ENCODE data around the gene P2RX4. TPM values are rescaled to one million over a fixed set of nuclear protein-coding genes. Genes with fewer than 3 reads are reported as not detected.
"Not testable (repeated sequence)": the region's sequence is repeated elsewhere in the genome, so short reads cannot be mapped to it uniquely, and the experiment has no call there.

The P2RX4 gene
- polyA plus RNA-seq, 3 donors = 61.8 to 87.7 (median 74.7) TPM

- Mint-ChIP-seq H3K4me3 (no peak overlapping the region), H3K27ac (no peak overlapping the region), H3K9me3 (peaks cover 3 to 6% (median 4%) of the 10 kb centered on the region in 7 donors), H3K36me3 (peaks cover 82 to 91% of the 10 kb centered on the region in 2 donors), H3K27me3 (ENCODE audit: low read depth in 3 of 3) (peaks cover 0 to 2% (median 0%) of the 10 kb centered on the region in 3 donors), H3K4me1 (peaks cover 35% of the 10 kb centered on the region)
- H3K4me1 ChIP-seq (ENCODE audit: control insufficient read depth in 1 of 2, insufficient read depth in 2 of 2, low read length in 2 of 2) = peaks cover 25 to 26% of the 10 kb centered on the region in 2 donors
- peaks cover 61 to 89% of the 10 kb centered on the region in 2 donors for H3K36me3 ChIP-seq (replicated peaks in 1 of 2; ENCODE audit: control insufficient read depth in 1 of 2, insufficient read depth in 2 of 2, low read length in 2 of 2)
- H3K9ac ChIP-seq (ENCODE audit: insufficient read depth, low read length, poor library complexity, severe bottlenecking) = no peak overlapping the region
- peaks cover 2 to 4% of the 10 kb centered on the region in 2 donors for H3K9me3 ChIP-seq (replicated peaks in 1 of 2; ENCODE audit: control insufficient read depth in 1 of 2, insufficient read depth in 1 of 2, low read length in 2 of 2)
- no peak overlapping the region for H3K4me3 ChIP-seq (replicated peaks in 1 of 3; ENCODE audit: low read depth in 2 of 3, low read length in 3 of 3)
- intact Hi-C loops (cut with micrococcal nuclease) = no loop called here
- no peak overlapping the region for H3K4me2 ChIP-seq (replicated peaks; ENCODE audit: extremely low read depth, low read length, poor library complexity, severe bottlenecking)
- WGBS (ENCODE audit: insufficient coverage) = no CpG with 5 or more reads among the region's 2 CpGs
- H3K27ac ChIP-seq (ENCODE audit: low read depth in 1 of 2, low read length in 2 of 2) = no peak overlapping the region
- no peak for DNase-seq
- H3K79me2 ChIP-seq (ENCODE audit: insufficient read depth, low read length) = no peaks in the 10 kb centered on the region
- no peak overlapping the region for H2AFZ ChIP-seq (ENCODE audit: insufficient read depth, low read depth, low read length, poor library complexity, severe bottlenecking)
- H4K20me1 ChIP-seq (ENCODE audit: insufficient read depth, low read length) = no peaks in the 10 kb centered on the region
- no peak for TF ChIP-seq CTCF (IDR thresholded peaks at IDR 0.05)
- no peaks in the 10 kb centered on the region for H3K27me3 ChIP-seq (ENCODE audit: control insufficient read depth in 2 of 2, insufficient read depth in 2 of 2, low read length in 2 of 2)
Measured at GRCh38 chr12:121162985-121163384, 46.9 kb upstream of the P2RX4 start.

- H3K27me3 ChIP-seq (ENCODE audit: control insufficient read depth in 2 of 2, insufficient read depth in 2 of 2, low read length in 2 of 2); intact Hi-C loops (cut with micrococcal nuclease): not testable (repeated sequence)
- 100% methylated on average over 1 of the region's 6 CpGs for WGBS (ENCODE audit: insufficient coverage)
Measured at GRCh38 chr12:121164839-121165238, 45.1 kb upstream of the P2RX4 start.

More at GRCh38 chr12:121164839-121165238, 45.1 kb upstream of the P2RX4 start:
- Mint-ChIP-seq H3K36me3 (peaks cover 83 to 100% of the 10 kb centered on the region in 2 donors), H3K27ac (peak overlapping the region in 1 of 7 donors; percentile 15), H3K4me1 (peaks cover 29% of the 10 kb centered on the region)
- peaks cover 74 to 97% of the 10 kb centered on the region in 2 donors for H3K36me3 ChIP-seq (replicated peaks in 1 of 2; ENCODE audit: control insufficient read depth in 1 of 2, insufficient read depth in 2 of 2, low read length in 2 of 2)
- not testable (repeated sequence) for H3K9me3 Mint-ChIP-seq; H3K4me3 ChIP-seq (replicated peaks in 1 of 3; ENCODE audit: low read depth in 2 of 3, low read length in 3 of 3); H3K27ac ChIP-seq (ENCODE audit: low read depth in 1 of 2, low read length in 2 of 2); H3K4me2 ChIP-seq (replicated peaks; ENCODE audit: extremely low read depth, low read length, poor library complexity, severe bottlenecking); H4K20me1 ChIP-seq (ENCODE audit: insufficient read depth, low read length); H3K9me3 ChIP-seq (replicated peaks in 1 of 2; ENCODE audit: control insufficient read depth in 1 of 2, insufficient read depth in 1 of 2, low read length in 2 of 2); H3K9ac ChIP-seq (ENCODE audit: insufficient read depth, low read length, poor library complexity, severe bottlenecking); H3K27me3 Mint-ChIP-seq (ENCODE audit: low read depth in 3 of 3); H2AFZ ChIP-seq (ENCODE audit: insufficient read depth, low read depth, low read length, poor library complexity, severe bottlenecking); H3K4me3 Mint-ChIP-seq; DNase-seq; H3K79me2 ChIP-seq (ENCODE audit: insufficient read depth, low read length)
- peaks cover 13 to 14% of the 10 kb centered on the region in 2 donors for H3K4me1 ChIP-seq (ENCODE audit: control insufficient read depth in 1 of 2, insufficient read depth in 2 of 2, low read length in 2 of 2)
